ENCODE data around the gene POC1B.
A peak's percentile ranks its signal among the peaks of the same experiment; 100 is the strongest.

Gene POC1B

GRCh38 chr12:89539426-89540223 lies 13.8 kb upstream of the POC1B start:
- no peak for DNase-seq (ENCODE audit: low spot score)

- no peak for DNase-seq (ENCODE audit: low spot score)
These were observed 13.1 kb upstream of the POC1B start for GRCh38 chr12:89538897-89539296.

GRCh38 chr12:89537389-89537788 lies 11.5 kb upstream of the POC1B start:
- no peak for DNase-seq (ENCODE audit: low spot score)

GRCh38 chr12:89529738-89530137 lies 3.9 kb upstream of the POC1B start:
- no peak for DNase-seq (ENCODE audit: low spot score)

- DNase-seq (ENCODE audit: low spot score), result no peak
These were observed 2.6 kb upstream of the POC1B start for GRCh38 chr12:89528434-89528833.

GRCh38 chr12:89525305-89525823 lies 483 bp downstream of the POC1B start:
- DNase-seq (ENCODE audit: low spot score), result no peak

GRCh38 chr12:89524541-89525304 lies 1.1 kb downstream of the POC1B start, which contains the start of gene GALNT4:
Gene GALNT4, minus strand, starts transcription at chr12:89524796. Its CDS starts 247 bp downstream, at chr12:89524549.
- DNase-seq (ENCODE audit: low spot score), result peak; percentile 93

- DNase-seq (ENCODE audit: low spot score), result no peak
These were observed 1.9 kb downstream of the POC1B start for GRCh38 chr12:89523843-89524540.

- DNase-seq (ENCODE audit: low spot score), result no peak
These were observed 2.5 kb downstream of the POC1B start for GRCh38 chr12:89523393-89523792.

GRCh38 chr12:89521364-89522223 lies 4.3 kb downstream of the POC1B start:
- no peak for DNase-seq (ENCODE audit: low spot score)

GRCh38 chr12:89517720-89518119 lies 8.1 kb downstream of the POC1B start:
- no peak for DNase-seq (ENCODE audit: low spot score)

GRCh38 chr12:89516633-89517032 lies 9.2 kb downstream of the POC1B start:
- DNase-seq (ENCODE audit: low spot score), result no peak

- no peak for DNase-seq (ENCODE audit: low spot score)
These were observed 11.1 kb downstream of the POC1B start for GRCh38 chr12:89514751-89515150.

GRCh38 chr12:89513544-89513943 lies 12.3 kb downstream of the POC1B start:
- DNase-seq (ENCODE audit: low spot score), result no peak

GRCh38 chr12:89507015-89507824 lies 18.6 kb downstream of the POC1B start:
- DNase-seq (ENCODE audit: low spot score), result no peak

- no peak for DNase-seq (ENCODE audit: low spot score)
These were observed 19.8 kb downstream of the POC1B start for GRCh38 chr12:89506050-89506449.

- DNase-seq (ENCODE audit: low spot score), result no peak
These were observed 21.1 kb downstream of the POC1B start for GRCh38 chr12:89504560-89505346.

GRCh38 chr12:89501793-89502192 lies 24.1 kb downstream of the POC1B start:
- DNase-seq (ENCODE audit: low spot score), result no peak

- DNase-seq (ENCODE audit: low spot score), result no peak
These were observed 26.0 kb downstream of the POC1B start for GRCh38 chr12:89499857-89500256.

- no peak for DNase-seq (ENCODE audit: low spot score)
These were observed 28.4 kb downstream of the POC1B start for GRCh38 chr12:89497467-89497866.
